ENCODE measurements around the gene TRPM3. TPM values are rescaled to one million over a fixed set of nuclear protein-coding genes. Genes with fewer than 3 reads are reported as not detected.

The TRPM3 gene
- total RNA-seq, 1 experiment from 2014 or later = not detected

GRCh38 chr9:70835323-70835722, 286.1 kb downstream of the TRPM3 start:
- no peak for TF ChIP-seq CTCF (IDR thresholded peaks at IDR 0.05; ENCODE audit: unreplicated experiment)
- Mint-ChIP-seq H3K4me1 (ENCODE audit: low read depth, unreplicated experiment) (no peaks in the 10 kb centered on the region), H3K27ac (ENCODE audit: unreplicated experiment) (no peak overlapping the region), H3K4me3 (ENCODE audit: low read depth, unreplicated experiment) (no peak overlapping the region), H3K27me3 (ENCODE audit: unreplicated experiment) (peaks cover 9% of the 10 kb centered on the region), H3K36me3 (ENCODE audit: insufficient read depth, unreplicated experiment) (no peaks in the 10 kb centered on the region), H3K9me3 (ENCODE audit: low read depth, unreplicated experiment) (no peaks in the 10 kb centered on the region)
- CTCF ChIA-PET = no interaction called here
- BruUV-seq (replicated peaks) = no TSS peak
- no peak for DNase-seq
- intact Hi-C loops (cut with micrococcal nuclease; ENCODE audit: unreplicated experiment) = no loop called here

GRCh38 chr9:70832492-70832891, 288.9 kb downstream of the TRPM3 start:
- Mint-ChIP-seq H3K27me3 (ENCODE audit: unreplicated experiment) (no peaks in the 10 kb centered on the region), H3K4me3 (ENCODE audit: low read depth, unreplicated experiment) (no peak overlapping the region), H3K9me3 (ENCODE audit: low read depth, unreplicated experiment) (no peaks in the 10 kb centered on the region), H3K4me1 (ENCODE audit: low read depth, unreplicated experiment) (no peaks in the 10 kb centered on the region), H3K27ac (ENCODE audit: unreplicated experiment) (no peak overlapping the region), H3K36me3 (ENCODE audit: insufficient read depth, unreplicated experiment) (no peaks in the 10 kb centered on the region)
- TF ChIP-seq CTCF (IDR thresholded peaks at IDR 0.05; ENCODE audit: unreplicated experiment) = no peak
- no peak for DNase-seq
- CTCF ChIA-PET = no interaction called here
- intact Hi-C loops (cut with micrococcal nuclease; ENCODE audit: unreplicated experiment) = no loop called here
- BruUV-seq (replicated peaks) = no TSS peak

- no peak for DNase-seq
- BruUV-seq (replicated peaks) = no TSS peak
- CTCF ChIA-PET = no interaction called here
- Mint-ChIP-seq H3K4me1 (ENCODE audit: low read depth, unreplicated experiment) (no peaks in the 10 kb centered on the region), H3K27me3 (ENCODE audit: unreplicated experiment) (peaks cover 10% of the 10 kb centered on the region), H3K27ac (ENCODE audit: unreplicated experiment) (no peak overlapping the region), H3K9me3 (ENCODE audit: low read depth, unreplicated experiment) (no peaks in the 10 kb centered on the region), H3K4me3 (ENCODE audit: low read depth, unreplicated experiment) (no peak overlapping the region), H3K36me3 (ENCODE audit: insufficient read depth, unreplicated experiment) (no peaks in the 10 kb centered on the region)
- intact Hi-C loops (cut with micrococcal nuclease; ENCODE audit: unreplicated experiment) = no loop called here
- no peak for TF ChIP-seq CTCF (IDR thresholded peaks at IDR 0.05; ENCODE audit: unreplicated experiment)
Measured at GRCh38 chr9:70830618-70831017, 290.8 kb downstream of the TRPM3 start.

- H3K27ac Mint-ChIP-seq (ENCODE audit: unreplicated experiment) = no peak overlapping the region
- H3K36me3 Mint-ChIP-seq (ENCODE audit: insufficient read depth, unreplicated experiment) = no peaks in the 10 kb centered on the region
- CTCF ChIA-PET = no interaction called here
- no peak for DNase-seq
- no peak for TF ChIP-seq CTCF (IDR thresholded peaks at IDR 0.05; ENCODE audit: unreplicated experiment)
- no peaks in the 10 kb centered on the region for H3K9me3 Mint-ChIP-seq (ENCODE audit: low read depth, unreplicated experiment)
- intact Hi-C loops (cut with micrococcal nuclease; ENCODE audit: unreplicated experiment) = no loop called here
- BruUV-seq (replicated peaks) = no TSS peak
- H3K27me3 Mint-ChIP-seq (ENCODE audit: unreplicated experiment) = peaks cover 14% of the 10 kb centered on the region
- H3K4me3 Mint-ChIP-seq (ENCODE audit: low read depth, unreplicated experiment) = no peak overlapping the region
- no peaks in the 10 kb centered on the region for H3K4me1 Mint-ChIP-seq (ENCODE audit: low read depth, unreplicated experiment)
Measured at GRCh38 chr9:70829591-70830265, 291.7 kb downstream of the TRPM3 start.
